GM21723 (cell line): Measurements from ENCODE around the gene EFNB2.

ENCODE experiments used
- ATAC-seq: cut with Tn5 transposase; IDR thresholded peaks from one replicate; pipeline ENCODE4 v1.9.1; 2021; ENCODE audit warnings: mild to moderate bottlenecking, moderate library complexity; ENCODE audit not compliant: unreplicated experiment

Gene EFNB2

DNA sequence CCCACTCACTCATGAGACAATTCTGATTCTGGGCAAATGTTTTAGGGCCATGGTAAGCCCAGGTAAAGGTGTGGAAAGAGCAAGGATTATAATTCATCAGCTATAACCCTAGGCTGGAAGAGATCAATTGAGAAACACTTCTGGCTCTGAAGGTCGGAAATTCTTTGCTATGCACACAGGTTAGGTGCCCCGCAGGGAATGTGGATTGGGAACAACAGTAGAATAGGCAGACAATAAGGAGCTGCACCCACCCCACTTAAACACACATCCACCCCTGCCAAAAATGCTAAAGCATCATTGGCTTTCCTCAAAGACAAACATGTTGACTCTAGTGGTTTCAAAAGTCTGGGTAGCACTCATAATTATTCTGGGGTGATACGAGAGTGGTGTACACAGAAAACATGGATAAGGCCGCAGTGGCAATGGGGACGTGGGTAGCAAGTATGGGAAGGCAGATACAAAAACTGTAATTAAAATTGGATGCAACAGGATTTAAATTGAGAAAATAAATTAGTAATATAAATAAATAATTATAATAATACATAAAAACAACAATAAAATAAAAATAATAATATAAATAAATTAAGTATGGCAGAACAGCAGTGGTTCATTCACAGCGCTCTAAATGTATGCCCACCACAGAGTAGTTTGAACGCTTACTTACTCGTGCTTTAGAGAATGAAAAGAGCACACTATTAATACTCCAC, 8.6 kb downstream of the EFNB2 start:
- ATAC-seq: no peak

DNA sequence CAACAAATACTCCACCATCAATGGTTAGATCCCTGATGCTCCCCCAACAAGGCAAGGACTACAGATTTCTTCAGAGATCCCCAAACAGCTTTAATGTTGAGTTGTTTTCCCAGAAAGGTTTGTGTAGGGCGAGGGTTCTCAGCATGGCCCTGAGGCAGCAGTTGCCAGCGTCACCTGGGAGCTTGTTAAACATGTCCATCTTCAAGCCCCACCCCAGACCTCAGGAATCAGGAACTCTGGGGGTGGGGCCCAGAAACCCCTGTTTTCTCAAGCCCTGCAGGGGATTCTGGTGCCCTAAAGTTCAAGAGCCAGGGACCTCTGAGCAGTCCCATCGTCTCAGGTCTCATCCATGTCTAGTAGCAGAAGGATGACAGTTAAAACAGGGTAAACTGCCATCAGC, 9.6 kb downstream of the EFNB2 start:
- ATAC-seq: no peak

DNA sequence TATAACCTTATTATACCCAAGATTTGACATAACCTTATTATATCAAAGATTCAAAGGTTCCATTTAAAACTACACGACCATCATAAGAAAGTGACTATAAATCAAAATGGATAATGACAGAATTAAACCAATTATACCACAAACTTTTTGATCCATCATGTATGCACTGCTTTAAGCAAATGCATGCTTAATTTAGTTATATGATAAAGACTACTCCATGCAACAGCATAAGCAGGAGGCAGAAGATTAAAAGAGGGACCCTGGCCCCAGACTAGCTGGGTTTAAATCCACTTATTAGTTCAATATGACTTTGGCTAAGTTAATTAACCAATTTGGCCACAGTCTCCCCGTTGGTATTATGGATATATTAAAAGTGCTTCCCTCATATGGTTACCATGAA, 11.4 kb downstream of the EFNB2 start:
- no peak for ATAC-seq

DNA sequence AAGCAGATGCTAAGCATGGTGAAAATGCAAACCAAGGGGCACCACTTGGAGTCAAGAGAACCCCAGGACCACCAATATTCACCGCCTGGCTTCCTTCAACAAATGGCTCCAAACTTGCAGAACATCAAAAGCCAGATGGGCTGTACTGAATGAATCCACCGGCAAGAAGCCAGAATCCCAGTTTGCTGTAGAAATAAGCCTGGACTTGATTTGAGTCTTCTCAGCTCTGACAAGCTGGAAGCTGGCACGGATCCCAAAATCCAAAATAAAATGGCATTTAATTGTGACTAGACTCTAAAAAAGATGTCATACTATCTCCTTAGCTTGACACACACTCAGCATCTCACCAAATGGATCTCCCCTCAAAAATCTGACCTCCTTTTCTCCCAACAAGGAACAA, 11.9 kb downstream of the EFNB2 start:
- ATAC-seq: no peak

DNA sequence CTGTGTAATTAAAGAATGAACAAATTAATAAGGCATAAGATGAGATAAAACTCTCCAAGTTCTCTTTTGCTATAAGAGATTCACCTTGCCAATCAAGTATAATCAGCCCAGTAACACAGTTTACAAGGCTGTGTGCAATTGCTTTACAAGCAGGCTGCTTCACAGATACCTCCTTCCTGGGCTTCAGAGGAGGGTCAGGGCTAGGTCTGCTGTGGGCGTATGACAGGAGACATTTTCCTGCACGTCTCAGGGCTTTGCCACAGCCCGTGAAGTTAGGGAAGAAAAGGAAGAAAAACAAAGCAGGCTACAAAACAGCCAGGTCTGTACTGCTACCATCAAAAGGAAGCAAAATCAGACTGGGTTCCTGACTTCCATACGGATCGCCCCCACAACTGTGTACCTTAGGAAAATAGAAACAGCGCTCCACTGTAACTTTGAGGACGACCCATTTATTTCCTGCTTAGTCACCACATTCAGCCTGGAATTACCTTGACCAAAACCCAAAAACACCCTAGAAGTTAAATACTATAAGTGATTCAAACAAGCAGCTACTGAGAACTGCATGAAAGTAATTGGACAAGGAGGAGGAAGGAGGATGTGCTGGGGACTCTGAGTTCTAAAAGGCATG, 12.4 kb downstream of the EFNB2 start:
- ATAC-seq: no peak

DNA sequence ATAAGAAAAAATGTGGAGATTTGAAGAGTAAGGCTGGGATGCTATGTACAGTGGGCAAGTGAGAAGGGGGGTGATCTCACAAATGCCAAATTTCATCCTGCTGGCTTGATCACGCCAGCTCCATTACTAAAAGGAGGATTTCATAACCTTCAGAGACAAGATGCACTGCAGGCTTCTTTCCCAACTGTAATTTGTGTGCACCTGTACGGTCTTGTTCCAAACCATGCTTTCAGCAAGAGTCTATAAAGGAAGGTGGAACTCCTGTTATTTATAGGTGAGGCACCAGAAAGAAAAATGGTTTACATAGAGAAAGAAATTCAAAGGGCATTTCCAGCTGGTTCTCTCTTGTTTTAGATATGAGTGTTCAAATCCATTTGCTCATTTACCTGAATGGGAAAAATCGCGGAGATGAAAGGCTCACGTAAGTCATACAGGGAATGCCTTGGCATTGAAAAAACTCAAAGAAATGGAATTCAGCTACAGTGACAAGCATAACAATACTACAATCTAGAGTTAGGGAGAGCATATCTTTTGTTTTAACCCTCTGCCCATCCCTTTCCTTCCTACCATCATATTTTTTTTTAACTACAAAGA, 13.3 kb downstream of the EFNB2 start:
- ATAC-seq: no peak

DNA sequence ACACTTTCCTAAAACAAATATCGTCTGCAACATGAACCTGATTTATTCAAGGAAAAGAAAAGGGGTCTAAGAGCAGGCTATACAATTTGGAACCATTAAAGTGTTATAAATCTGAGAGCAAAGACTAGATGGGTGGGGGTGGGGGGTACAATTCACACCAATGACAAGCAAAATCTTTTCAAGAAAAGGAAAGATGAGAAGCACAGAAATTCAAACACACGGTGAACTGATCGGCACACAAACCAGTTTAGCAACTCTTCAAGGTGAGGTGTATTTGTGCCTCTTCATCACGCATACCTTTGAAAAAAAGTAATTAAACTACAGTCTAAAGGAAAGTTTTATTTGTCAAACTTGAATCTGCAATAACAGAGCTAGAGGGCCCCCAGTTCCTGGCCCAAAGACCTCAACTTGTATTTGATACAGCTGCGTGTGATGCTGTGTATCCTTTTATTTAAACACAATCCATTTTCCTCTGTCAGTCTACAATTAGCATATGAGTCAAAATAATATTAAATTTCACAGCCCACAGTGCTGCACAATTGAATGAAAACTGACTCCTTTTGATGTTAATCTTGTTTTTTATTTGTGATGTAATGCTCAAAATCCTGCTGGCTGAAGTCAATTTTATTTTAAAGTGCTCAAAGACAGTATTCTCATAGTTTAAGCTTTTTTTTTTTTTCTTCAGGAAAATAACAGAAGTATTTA, 14.2 kb downstream of the EFNB2 start:
- ATAC-seq: no peak

DNA sequence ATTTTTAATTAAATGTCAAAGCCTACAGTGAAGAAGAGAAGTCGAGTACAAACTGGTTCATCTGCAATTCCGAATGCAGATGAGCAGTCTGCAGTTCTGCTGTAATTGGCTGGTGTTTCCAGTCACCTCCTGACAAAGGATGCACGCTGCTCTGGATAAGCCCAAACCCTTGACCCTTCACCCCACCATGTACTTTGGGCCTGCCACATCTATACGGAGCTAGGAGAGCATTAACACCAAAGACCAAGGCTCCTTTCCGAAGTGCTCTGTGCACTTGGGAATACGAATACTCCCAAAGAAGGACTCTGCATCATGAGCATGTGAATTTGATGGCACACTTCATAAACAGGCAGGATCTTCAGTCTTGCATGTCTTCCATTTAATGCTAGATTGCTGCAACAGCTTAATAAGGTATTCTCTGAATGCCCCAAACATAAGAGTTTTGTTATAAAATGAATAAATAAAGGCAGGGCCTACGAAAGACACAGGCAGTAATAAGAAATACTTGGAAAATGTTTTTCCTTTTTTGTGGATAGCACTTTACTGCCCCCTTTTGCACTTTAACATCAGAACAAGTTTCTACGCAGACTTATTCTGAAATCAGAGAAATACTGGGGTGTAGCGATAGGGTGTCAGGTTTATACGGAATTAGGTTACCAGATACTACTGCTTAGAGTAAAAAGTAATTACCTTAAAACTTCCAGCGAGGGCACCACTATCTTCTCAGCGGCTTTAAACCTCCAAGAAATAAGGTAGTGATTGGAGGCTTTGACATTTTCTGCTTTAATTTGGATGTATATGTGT, 15.0 kb downstream of the EFNB2 start:
- ATAC-seq: no peak

DNA sequence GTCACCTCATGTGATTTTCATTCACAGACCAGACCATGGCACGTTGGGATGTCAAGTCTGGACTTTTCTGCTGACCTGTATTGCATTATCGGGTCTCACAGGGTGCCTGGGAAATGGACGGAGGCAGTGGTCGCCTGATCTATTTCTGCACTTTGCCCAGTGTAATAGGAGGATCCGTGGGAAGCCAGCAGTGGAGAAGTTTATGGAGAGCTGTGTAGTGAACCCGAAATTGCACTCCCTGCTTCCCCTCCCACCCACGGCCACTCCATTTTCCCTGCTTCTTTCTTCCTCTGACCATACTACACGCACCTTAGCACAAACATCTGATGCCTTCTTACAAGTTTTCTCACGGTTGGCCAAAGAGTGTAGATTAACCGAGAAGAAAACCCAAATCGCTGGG, 16.9 kb downstream of the EFNB2 start:
- ATAC-seq: no peak

DNA sequence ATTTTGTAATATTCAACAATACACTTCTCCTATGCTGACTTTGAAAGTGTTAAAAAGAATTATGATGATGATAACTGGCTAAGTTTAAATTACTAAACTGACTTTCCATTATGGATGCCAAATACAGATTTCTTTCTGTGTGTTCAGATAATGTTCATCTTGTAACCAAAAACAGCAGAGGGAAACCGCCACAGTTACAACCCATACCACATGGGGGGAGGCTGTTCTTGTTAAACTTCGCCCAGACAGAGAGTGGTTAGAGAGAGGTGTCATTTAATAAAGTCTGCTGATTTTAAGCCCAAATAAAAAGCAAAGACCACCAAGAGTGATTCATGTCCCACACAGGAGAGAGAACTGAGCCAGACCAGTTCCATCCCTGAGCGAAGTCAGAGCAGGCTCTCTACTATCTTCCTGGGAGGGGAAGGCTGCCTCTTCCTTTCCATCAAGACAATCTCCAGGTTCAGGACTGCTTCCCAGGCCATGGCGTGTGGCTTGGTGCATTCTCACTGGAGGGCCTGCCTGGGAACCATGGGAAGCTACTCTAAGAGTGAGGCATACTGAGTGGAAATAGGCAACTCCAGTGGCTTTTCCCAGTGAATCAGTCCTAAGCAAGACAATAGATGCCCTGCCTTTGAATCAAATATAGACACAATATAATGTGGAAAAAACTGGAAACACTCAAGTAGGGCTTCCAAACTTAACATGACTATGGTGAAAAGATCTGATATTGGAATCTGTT, 18.2 kb downstream of the EFNB2 start:
- ATAC-seq: no peak

DNA sequence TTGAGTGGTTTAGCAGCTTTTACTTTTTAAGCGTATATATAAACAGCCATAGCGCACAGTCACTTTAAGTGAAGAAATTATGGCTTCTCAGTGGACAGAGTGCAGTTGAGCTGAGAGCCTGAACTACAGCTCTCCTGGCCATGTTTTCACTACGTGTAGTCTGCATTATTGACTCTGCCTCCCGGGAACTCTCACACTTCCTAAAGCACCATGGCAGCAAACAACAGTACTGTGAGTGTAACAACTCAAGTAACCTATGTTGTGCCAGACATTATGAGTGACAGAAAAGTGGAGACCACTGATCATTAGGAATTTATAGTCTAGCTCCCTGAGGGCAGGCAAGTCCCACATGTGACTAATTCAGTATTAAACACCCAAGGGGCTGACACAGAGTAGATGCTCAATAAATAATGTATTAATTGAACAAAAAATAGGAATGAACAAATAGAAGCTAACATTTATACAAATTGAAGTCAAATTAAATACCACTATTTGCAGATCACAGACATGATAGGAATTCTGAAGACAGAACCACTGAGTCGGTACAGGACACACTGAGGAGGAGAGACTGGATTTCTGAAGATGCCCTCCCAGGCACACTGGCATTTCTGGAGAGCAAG, 19.7 kb downstream of the EFNB2 start:
- ATAC-seq: no peak

DNA sequence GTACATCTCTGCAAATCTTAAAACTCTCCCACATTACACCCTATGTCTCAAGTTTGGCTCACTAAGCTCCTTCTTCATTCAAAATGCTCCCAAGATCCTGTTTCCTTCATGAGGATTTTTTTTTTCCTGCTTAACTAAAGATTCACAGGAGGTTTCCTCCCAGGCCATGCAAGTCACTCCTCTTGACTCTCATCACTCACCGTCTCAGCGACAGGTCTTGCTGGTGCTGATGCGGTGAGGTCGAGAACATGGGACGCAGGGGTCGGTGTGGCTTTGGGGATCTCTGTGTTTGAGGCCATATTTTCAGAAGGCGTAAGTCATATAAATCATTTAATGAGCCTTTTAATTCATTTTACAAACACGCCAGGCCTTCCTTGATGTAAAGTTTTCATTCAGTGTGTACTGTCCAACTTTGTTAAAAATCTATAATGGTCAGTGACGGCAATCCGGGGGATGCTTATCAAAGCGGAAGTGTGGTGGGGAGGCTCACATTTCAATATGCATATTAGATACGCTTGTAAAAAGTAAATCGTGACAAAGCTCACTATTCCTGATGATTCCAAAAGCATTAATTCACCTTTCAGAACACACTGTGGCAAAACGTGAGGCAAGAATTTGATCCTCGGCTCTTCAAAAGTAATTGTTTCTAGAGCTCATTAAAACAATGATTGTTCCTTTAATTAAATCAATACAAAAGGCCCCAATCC, 20.4 kb downstream of the EFNB2 start:
- no peak for ATAC-seq

DNA sequence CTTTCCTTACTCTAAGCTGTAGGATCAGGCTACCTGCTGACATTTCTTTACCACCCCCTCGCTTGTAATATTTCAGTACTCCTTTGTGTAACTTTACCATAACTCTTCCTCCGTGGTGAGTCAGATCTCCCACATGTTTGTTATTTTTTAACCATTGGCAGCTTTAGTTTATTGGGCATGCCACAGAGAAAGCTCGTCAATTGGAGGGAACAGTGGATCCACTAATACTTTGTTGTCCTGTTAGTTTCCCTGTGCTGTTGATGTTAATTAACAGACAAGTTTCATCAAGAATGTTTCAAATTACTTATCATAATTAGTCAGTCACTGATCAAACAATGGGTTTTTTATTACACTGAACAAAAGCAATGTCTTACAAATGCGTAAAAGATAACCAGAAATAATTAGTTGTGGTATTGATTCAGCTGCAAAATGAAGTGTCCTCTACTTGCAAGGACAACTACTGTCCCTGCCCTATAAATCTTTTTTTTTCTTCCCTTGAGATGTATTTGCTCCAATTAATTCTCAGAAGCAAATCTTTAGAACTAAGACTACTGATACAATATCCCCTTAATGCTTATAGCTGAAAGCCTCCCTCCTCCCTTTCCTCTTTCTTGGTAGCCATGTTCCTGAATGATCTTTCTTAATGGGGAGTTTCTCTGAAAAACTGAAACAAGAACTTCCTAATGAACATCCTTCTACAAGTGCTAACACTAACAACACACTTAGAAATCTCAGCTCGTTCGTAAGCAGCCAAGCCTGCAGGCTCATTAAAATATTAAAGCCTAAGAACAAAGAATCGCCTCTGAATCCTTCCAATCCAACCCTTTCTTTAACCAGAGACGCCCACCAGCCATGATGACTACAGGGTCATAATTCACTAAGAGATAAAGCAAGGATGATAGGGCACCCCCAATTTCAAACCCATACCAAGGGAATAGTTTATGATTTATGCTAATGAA, 22.2 kb downstream of the EFNB2 start:
- ATAC-seq: no peak

DNA sequence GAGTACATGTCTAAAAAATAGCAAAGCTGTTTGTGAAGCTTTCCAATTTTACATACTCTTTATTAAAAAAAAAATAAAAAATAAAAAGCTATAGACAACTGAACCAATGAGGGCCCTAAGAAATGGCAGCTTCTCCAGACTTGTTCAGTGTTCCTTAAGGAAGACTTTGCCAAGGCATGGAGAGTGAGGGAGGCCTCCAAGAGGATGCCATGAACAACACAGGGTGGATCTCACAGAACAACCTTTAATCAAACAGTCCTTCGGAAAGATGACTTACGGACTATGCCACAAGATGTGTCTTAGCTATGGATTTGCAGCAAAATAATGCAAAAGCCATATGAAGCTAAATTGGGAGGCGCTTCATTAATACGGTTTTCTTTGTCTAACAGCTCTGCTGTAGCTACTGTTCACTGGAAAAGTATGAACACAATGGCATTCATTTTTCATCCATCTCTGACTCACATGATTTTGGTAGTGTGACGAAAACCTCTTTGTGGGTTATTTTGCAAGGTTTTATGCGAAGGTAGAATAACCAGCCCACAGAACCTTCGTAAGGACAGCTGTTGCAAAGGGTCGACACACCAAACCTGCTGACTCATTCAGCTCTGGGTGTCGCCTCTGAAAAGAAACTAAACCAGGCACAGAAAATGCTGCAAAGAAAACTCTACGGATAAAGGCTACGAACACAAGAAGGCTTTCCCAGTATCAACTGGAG, 27.7 kb downstream of the EFNB2 start:
- no peak for ATAC-seq

DNA sequence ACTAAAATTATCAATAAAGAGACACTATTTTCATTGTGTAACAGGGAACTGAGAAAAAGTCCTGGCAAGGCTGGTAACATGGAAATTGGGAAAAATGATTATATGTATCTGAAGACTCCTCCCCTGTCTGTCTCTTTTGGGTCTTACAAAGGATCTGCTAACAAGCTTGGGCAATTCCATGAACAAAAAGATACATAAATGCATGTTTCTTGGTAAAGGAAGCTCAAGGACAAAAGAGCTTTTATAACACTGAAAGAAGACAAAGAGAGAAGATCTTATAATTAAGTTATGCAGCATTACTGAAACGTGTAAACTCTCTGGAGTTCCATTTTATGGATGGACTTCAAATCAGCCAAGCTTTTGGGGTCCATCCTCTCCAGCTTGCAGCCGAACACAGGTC, 29.2 kb downstream of the EFNB2 start:
- no peak for ATAC-seq

DNA sequence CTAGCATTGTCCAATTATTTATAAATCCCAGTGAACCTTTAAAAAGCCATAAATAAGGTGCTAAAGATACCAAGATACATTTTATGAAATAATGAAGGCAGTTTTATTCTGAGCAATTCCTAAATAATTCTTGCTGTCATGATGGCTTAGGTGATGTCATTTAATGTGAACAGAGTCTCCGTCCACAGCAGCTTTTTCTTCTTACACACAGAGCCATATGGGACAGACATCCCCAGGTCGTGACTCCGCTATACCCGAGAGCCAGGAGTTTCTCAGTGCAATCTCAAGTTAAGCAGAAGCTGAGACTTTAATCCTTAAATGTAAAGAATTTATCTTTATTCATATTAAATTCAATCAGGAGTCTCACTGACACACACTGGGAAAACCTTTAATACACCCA, 29.7 kb downstream of the EFNB2 start:
- ATAC-seq: no peak

DNA sequence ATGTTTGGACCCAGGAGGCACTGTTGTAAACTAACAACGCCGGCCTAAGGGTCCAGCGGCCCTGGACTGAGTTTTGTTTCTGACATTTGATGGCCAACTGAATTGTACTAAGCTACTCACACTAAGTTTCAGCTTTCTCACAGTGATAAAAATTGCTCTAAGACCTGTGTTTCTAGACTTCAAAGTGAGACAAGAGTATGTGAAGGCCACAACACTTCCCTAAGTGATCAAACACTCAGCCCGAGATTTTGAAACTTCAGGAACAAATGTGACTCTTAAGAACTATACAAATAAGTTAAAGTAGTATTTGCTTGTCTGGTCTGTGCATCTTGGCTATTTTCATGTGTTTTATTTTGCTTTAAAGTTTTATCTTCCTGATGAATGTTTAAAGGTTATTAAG, 30.2 kb downstream of the EFNB2 start:
- ATAC-seq: no peak
